HL-60 (cell line): ENCODE measurements around the gene PLGLB1.
"Not testable (repeated sequence)": the region's sequence is repeated elsewhere in the genome, so short reads cannot be mapped to it uniquely, and the experiment has no call there.

ENCODE experiments used
- POLR2AphosphoS5 ChIP-seq: IDR thresholded peaks from 2 replicates; pipeline ENCODE4 v1.6.1; 2012; ENCODE audit warnings: low read depth
- TF ChIP-seq, protein P1 (sequence below): IDR thresholded peaks from one replicate; pipeline ENCODE4 v1.5.1; 2011; ENCODE audit warnings: low read length, control low read depth, inconsistent platforms; ENCODE audit not compliant: insufficient read depth

DNA sequence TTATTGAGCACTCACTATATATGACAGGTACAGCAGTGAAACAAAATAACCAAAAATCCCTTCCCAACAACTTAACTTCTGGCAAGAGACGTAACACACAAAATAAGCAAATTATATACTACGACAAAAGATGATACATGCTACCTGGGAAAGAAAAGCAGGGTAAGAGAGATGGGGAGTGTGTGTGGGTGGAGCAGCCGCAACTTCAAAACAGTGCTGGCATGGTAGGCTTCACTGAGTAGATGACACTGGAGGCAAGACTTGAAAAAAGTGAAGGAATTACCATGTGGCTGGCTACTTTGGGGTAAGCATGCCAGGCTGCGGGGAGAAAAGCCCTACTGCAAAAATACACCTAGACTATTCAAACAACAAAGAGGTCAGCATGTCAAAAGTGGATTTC, 36.0 kb upstream of the PLGLB1 start:
- not testable (repeated sequence) for TF ChIP-seq POLR2AphosphoS5
- TF ChIP-seq, protein P1, sequence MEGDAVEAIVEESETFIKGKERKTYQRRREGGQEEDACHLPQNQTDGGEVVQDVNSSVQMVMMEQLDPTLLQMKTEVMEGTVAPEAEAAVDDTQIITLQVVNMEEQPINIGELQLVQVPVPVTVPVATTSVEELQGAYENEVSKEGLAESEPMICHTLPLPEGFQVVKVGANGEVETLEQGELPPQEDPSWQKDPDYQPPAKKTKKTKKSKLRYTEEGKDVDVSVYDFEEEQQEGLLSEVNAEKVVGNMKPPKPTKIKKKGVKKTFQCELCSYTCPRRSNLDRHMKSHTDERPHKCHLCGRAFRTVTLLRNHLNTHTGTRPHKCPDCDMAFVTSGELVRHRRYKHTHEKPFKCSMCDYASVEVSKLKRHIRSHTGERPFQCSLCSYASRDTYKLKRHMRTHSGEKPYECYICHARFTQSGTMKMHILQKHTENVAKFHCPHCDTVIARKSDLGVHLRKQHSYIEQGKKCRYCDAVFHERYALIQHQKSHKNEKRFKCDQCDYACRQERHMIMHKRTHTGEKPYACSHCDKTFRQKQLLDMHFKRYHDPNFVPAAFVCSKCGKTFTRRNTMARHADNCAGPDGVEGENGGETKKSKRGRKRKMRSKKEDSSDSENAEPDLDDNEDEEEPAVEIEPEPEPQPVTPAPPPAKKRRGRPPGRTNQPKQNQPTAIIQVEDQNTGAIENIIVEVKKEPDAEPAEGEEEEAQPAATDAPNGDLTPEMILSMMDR = not testable (repeated sequence)
